OCI-LY3 (cell line): ENCODE results near the gene RELCH.

Experiments
- CTCF ChIP-seq: fragments of 200-600, 300-600 bp; sonication (generic); IDR thresholded peaks from 2 replicates; pipeline ENCODE4 v1.5.1; 2014; ENCODE audit warnings: antibody characterized with exemption, low read length, low read depth
- EZH2phosphoT487 ChIP-seq: fragments of 200-600 bp; shearing (Covaris generic); IDR thresholded peaks from 2 replicates; pipeline ENCODE4 v1.6.1; 2018; ENCODE audit warnings: antibody characterized with exemption, mixed run types, low read depth

DNA sequence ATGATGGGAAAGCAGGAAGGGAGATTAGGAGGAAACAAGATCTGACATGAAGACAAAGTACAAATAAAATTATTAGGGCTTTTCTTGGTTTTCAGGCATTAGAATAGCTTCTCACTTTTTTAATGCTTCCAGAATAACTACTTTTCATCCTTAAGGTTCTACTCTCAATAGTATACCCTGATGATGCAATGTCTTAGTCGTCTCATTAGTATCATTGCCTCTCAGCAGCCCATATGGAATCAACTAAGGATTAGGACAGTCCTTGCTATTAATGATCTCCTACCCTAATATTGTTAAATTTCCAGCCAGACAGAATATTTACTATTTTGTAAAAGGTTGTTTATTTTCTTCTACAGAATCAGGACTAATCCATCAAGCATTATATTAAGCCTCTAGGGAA, 55.9 kb downstream of the RELCH start:
- TF ChIP-seq EZH2phosphoT487 (no peak), CTCF (no peak)
